K562 (cell line): ENCODE measurements around the gene CCDC33. TPM values are rescaled to one million over a fixed set of nuclear protein-coding genes. Genes with fewer than 3 reads are reported as not detected.

Experiments used
- ATAC-seq: fragments of 200-7000 bp; cut with Tn5 transposase; 3 replicates; pipeline ENCODE4 v1.9.1; 2020; ENCODE audit warnings: moderate library complexity
- BruUV-seq: library from RNA; stranded (reverse); fragments of 400-500 nt; replicated peaks from 2 replicates; lab custom pipeline; 2021; lab: Mats Ljungman, UMichigan
- CTCF ChIA-PET: fragments of 300-600 bp; formaldehyde crosslinking; extraction: SDS; loops from one replicate; lab custom pipeline; 2021; ENCODE audit warnings: low intra/inter-chr PET ratio; lab: Yijun Ruan, JAX
- POLR2A ChIA-PET: fragments of 300-600, 350-650 bp; sonication (Branson Sonifier 250); formaldehyde crosslinking; extraction: SDS; loops from one replicate; lab custom pipeline; 2021; ENCODE audit warnings: antibody characterized with exemption, inconsistent platforms; lab: Yijun Ruan, JAX
- DNase-seq, 4 experiments: peaks; one replicate each; pipeline versions ENCODE4 v3.0.0 to v3.0.0-alpha.2; 2011 to 2018; ENCODE audit warnings: low spot score in 3 of 4, mixed read lengths in 3 of 4; ENCODE audit errors: extremely low read depth in 1 of 4
- FAIRE-seq: peaks from 2 replicates; lab custom pipeline; 2011; peaks lifted over from hg19 to GRCh38; lab: Jason Lieb, UNC
- H2AFZ ChIP-seq: 2 replicates; pipeline ENCODE4 v1.6.0; 2011; ENCODE audit warnings: low read depth, low read length, control low read depth, inconsistent platforms
- H3K27ac ChIP-seq: fragments of 200-600 bp; 3 replicates; pipeline ENCODE4 v1.8.0; 2011; ENCODE audit warnings: low read depth, mild to moderate bottlenecking, control low read depth, inconsistent platforms, low read length, moderate library complexity, mixed read lengths; ENCODE audit errors: extremely low read depth
- H3K27me3 ChIP-seq, 2 experiments: fragments of 300-600 bp in 1 of 2; 2 replicates in 1 of 2; 3 replicates in 1 of 2; pipeline versions ENCODE4 v1.6.0 to v1.8.0; 2011; ENCODE audit warnings: inconsistent platforms in 2 of 2, low read length in 2 of 2, mild to moderate bottlenecking in 1 of 2, mixed read lengths in 1 of 2, moderate library complexity in 1 of 2; ENCODE audit not compliant: control insufficient read depth in 2 of 2, insufficient read depth in 2 of 2
- H3K36me3 ChIP-seq: fragments of 300-600 bp; 3 replicates; pipeline ENCODE4 v1.8.0; 2011; ENCODE audit warnings: mild to moderate bottlenecking, low read length, inconsistent platforms; ENCODE audit not compliant: control insufficient read depth, insufficient read depth
- H3K4me1 ChIP-seq, 2 experiments: fragments of 200-600 bp in 1 of 2; replicated peaks in 1 of 2; 2 replicates in 1 of 2; 3 replicates in 1 of 2; pipeline versions ENCODE4 v1.5.1 to v1.8.0; 2011; ENCODE audit warnings: inconsistent platforms in 2 of 2, low read length in 2 of 2, mild to moderate bottlenecking in 1 of 2, mixed read lengths in 1 of 2, moderate library complexity in 1 of 2; ENCODE audit not compliant: control insufficient read depth in 2 of 2, insufficient read depth in 2 of 2
- H3K4me2 ChIP-seq: 2 replicates; pipeline ENCODE4 v1.6.1; 2011; ENCODE audit warnings: low read length, control low read depth, inconsistent platforms, mixed read lengths; ENCODE audit not compliant: insufficient read depth
- H3K4me3 ChIP-seq: fragments of 200-600 bp; sonication (generic), shearing (Covaris generic); 2 replicates; pipeline ENCODE4 v1.5.1; 2016; ENCODE audit warnings: control low read depth, inconsistent platforms
- H3K79me2 ChIP-seq: fragments of 200-600 bp; 3 replicates; pipeline ENCODE4 v1.8.0; 2011; ENCODE audit warnings: low read length, inconsistent platforms; ENCODE audit not compliant: control insufficient read depth, insufficient read depth
- H3K9ac ChIP-seq, 2 experiments: 2 replicates each; pipeline versions ENCODE4 v1.6.0 to v1.6.1; 2011; ENCODE audit warnings: low read depth in 2 of 2, low read length in 2 of 2, control low read depth in 1 of 2, inconsistent platforms in 1 of 2, mild to moderate bottlenecking in 1 of 2, mixed read lengths in 1 of 2; ENCODE audit not compliant: insufficient read depth in 1 of 2
- H3K9me1 ChIP-seq: one replicate; pipeline ENCODE4 v1.6.0; 2011; ENCODE audit warnings: inconsistent platforms, mild to moderate bottlenecking, low read length, moderate library complexity; ENCODE audit not compliant: control insufficient read depth, insufficient read depth
- H3K9me3 ChIP-seq: replicated peaks from 2 replicates; pipeline ENCODE4 v1.5.1; 2011; ENCODE audit warnings: low read depth, low read length, inconsistent platforms; ENCODE audit not compliant: control insufficient read depth, insufficient read depth
- H4K20me1 ChIP-seq: replicated peaks from 2 replicates; pipeline ENCODE4 v1.6.1; 2011; ENCODE audit warnings: low read length, inconsistent platforms, mixed read lengths; ENCODE audit not compliant: control insufficient read depth, insufficient read depth
- CEBPB ChIP-seq: fragments of 450-650 bp; IDR thresholded peaks from 2 replicates; pipeline ENCODE4 v1.6.1; 2016; ENCODE audit warnings: missing genetic modification characterization, missing compliant biosample characterization
- CREBBP ChIP-seq: IDR thresholded peaks from one replicate; pipeline ENCODE4 v1.6.1; 2012; ENCODE audit warnings: low read depth, mild to moderate bottlenecking, control low read depth, inconsistent platforms, low read length
- EHMT2 ChIP-seq: fragments of 450-650 bp; IDR thresholded peaks from 2 replicates; pipeline ENCODE4 v1.6.1; 2018; ENCODE audit warnings: antibody characterized with exemption
- ETV1 ChIP-seq: fragments of 450-650 bp; conservative IDR thresholded peaks from 2 replicates; pipeline ENCODE4 v1.6.1; 2016; ENCODE audit warnings: missing genetic modification characterization, control low read depth, low read depth, missing compliant biosample characterization
- KLF6 ChIP-seq: fragments of 250-450 bp; sonication (Bioruptor Pico); IDR thresholded peaks from 2 replicates; pipeline ENCODE4 v1.4.0; 2020; ENCODE audit warnings: mild to moderate bottlenecking, moderate library complexity, borderline replicate concordance
- RAD21 ChIP-seq, 2 experiments: fragments of 250-450 bp in 1 of 2; fragments of 450-650 bp in 1 of 2; sonication (Bioruptor Pico) in 1 of 2; formaldehyde crosslinking in 1 of 2; IDR thresholded peaks in 1 of 2; conservative IDR thresholded peaks in 1 of 2; 2 replicates each; pipeline versions ENCODE4 v1.4.0 to v1.8.0; 2020 to 2022; ENCODE audit warnings: mild to moderate bottlenecking in 2 of 2, moderate library complexity in 1 of 2
- RBM34 ChIP-seq: fragments of 200-400 bp; formaldehyde crosslinking; IDR thresholded peaks from 2 replicates; pipeline ENCODE4 v1.6.1; 2018; ENCODE audit warnings: low read length, borderline replicate concordance; ENCODE audit not compliant: insufficient read depth
- RFX5 ChIP-seq: IDR thresholded peaks from 2 replicates; pipeline ENCODE4 v1.6.1; 2011; ENCODE audit warnings: low read depth, mild to moderate bottlenecking, improper control_type of control experiment, low read length
- SNRNP70 ChIP-seq: fragments of 200-400 bp; formaldehyde crosslinking; optimal IDR thresholded peaks from 2 replicates; pipeline ENCODE3; 2017; ENCODE audit warnings: low read depth, low read length
- WGBS: fragments of 100-300 bp; shearing (Covaris generic); methylation state at CpG from one replicate; pipeline ENCODE4 v1.1.6; 2016; ENCODE audit warnings: low coverage, mixed read lengths; ENCODE audit not compliant: insufficient coverage; ENCODE audit errors: missing lambda C conversion rate; 5-methylcytosine and 5-hydroxymethylcytosine counted together
- in situ Hi-C: fragments of 300-500 bp; cut with MboI; formaldehyde crosslinking; loops from 4 replicates; pipeline ENCODE4 v1.15.0; 2018; ENCODE audit warnings: inconsistent platforms, mixed read lengths
- intact Hi-C: fragments of 100-400 bp; cut with micrococcal nuclease; formaldehyde crosslinking; loops from 2 replicates; pipeline ENCODE4 v1.14.2; 2022
- polyA plus RNA-seq, 8 experiments: library from polyadenylated mRNA; depleted of rRNA in 4 of 8; stranded (reverse) in 5 of 8; unstranded in 3 of 8; fragments of >200 nt; fragmentation: Nextera tagmentation in 2 of 8; fragmentation: Illumina TruSeq in 1 of 8; extraction: Ambion mirVana in 2 of 8; extraction: Trizol in 1 of 8; gene quantifications; 2 replicates each; pipeline versions ENCODE4 v1.2.1 to v1.2.3, GENCODE V29; 2011 to 2014; ENCODE audit warnings: inconsistent platforms in 1 of 8, missing spikeins in 1 of 8
- total RNA-seq, 7 experiments: library from RNA; depleted of rRNA in 6 of 7; stranded (reverse); fragments of >200 nt in 6 of 7; fragmentation: Illumina TruSeq in 2 of 7; extraction: Trizol in 2 of 7; gene quantifications; 2 replicates each; pipeline versions ENCODE4 v1.2.1 to v1.2.3, GENCODE V29; 2011 to 2021; ENCODE audit warnings: low replicate concordance in 1 of 7
- TF ChIP-seq, protein P1 (sequence below): sonication (generic); formaldehyde crosslinking; IDR thresholded peaks from 2 replicates; pipeline ENCODE4 v1.8.0; 2022; ENCODE audit warnings: mild to moderate bottlenecking, missing genetic modification reagents, borderline replicate concordance
- TF ChIP-seq, protein P2 (sequence below): sonication (generic); formaldehyde crosslinking; IDR thresholded peaks from 2 replicates; pipeline ENCODE4 v1.8.0; 2022; ENCODE audit warnings: missing genetic modification reagents, mild to moderate bottlenecking, borderline replicate concordance

Gene CCDC33
- total and polyA plus RNA-seq, 9 of the 15 experiments (the other 6 are each of a cell fraction or from before 2014, with no cell fraction given), result 0.08 to 1.1 (median 0.15) TPM; not detected in 4

DNA sequence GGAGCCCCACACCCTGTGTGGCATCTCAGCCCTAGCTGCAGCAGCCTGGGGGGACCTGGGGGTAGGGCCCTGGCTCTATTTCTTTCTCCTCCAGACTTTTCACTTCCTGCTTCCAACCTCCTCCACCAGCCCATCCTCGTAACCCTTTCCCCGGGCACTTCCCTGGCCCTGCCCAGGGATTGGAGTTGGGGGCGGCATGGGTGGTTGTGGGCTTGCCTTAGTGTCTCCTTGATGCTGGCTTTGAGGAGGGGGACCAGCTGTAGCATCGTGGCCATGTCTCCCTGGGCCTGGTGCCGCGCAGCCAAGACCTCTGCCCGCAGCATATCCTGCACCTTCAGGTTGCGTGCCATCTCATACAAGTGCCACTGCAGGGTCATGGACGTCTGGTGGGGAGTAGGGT is 103.2 kb downstream of the CCDC33 start:
- H4K20me1 ChIP-seq, result peaks cover 9% of the 10 kb centered on the region
- 7% methylated on average over 5 of the region's 9 CpGs for WGBS
- no TSS peak for BruUV-seq
- peaks cover 2% of the 10 kb centered on the region for H3K9me1 ChIP-seq
- POLR2A ChIA-PET, result no interaction called here
- intact Hi-C loops (no loop called here), in situ Hi-C loops (loop anchor here (25.0 kb wide), 1 partner anchor 948 kb away; the partner anchor contains the start of gene GOLGA6D)
- TF ChIP-seq RAD21 (CRISPR knock-in tag; conservative IDR thresholded peaks at IDR 0.05 in 1 of 2, IDR thresholded peaks at IDR 0.05 in 1 of 2), result no peak
- no peak overlapping the region for H3K9ac ChIP-seq
- FAIRE-seq (no peak), ATAC-seq (no peak), DNase-seq (no peak)
- no peaks in the 10 kb centered on the region for H3K36me3 ChIP-seq
- no peak overlapping the region for H3K4me3 ChIP-seq
- H3K4me2 ChIP-seq, result no peak overlapping the region
- no peaks in the 10 kb centered on the region for H3K79me2 ChIP-seq
- peaks cover 0 to 5% of the 10 kb centered on the region in 2 experiments; a peak in 2 of 5 replicates for H3K4me1 ChIP-seq
- peaks cover 17 to 83% of the 10 kb centered on the region in 2 experiments for H3K27me3 ChIP-seq
- CTCF ChIA-PET, result no interaction called here
- H3K9me3 ChIP-seq, result no peaks in the 10 kb centered on the region
- H2AFZ ChIP-seq, result no peak overlapping the region
- H3K27ac ChIP-seq, result no peak overlapping the region

DNA sequence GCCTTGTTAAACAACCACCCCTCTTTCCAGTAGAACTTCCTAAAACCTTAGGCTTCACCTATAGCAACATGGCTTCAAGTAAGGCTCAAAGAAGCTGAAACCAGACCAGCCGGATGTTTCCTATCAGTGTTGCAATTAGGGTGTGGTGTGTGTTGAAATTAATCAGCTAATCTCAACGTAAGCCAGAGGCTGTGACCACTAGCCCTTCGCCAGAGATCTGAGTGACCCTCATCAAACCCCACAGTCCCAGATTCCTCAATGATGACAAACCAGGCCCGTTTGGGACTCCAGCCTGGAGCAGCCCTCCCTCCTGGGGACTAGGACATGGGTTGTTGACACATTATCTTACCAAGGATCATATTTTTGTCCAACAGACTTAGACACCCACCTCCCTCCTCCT is 104.0 kb downstream of the CCDC33 start:
- peaks cover 2% of the 10 kb centered on the region for H3K9me1 ChIP-seq
- no peak overlapping the region for H3K4me3 ChIP-seq
- FAIRE-seq, result peak; percentile 15
- intact Hi-C loops (no loop called here), in situ Hi-C loops (loop anchor here (25.0 kb wide), 1 partner anchor 947 kb away; the partner anchor contains the start of gene GOLGA6D)
- H3K4me1 ChIP-seq, result peaks cover 0 to 5% of the 10 kb centered on the region in 2 experiments; a peak in 2 of 5 replicates
- no peak for DNase-seq
- no peaks in the 10 kb centered on the region for H3K79me2 ChIP-seq
- H3K4me2 ChIP-seq, result no peak overlapping the region
- ChIA-PET POLR2A (interaction anchor here (0.5 to 1.4 kb wide), 2 partner anchors 10 to 72 kb away, joined by 4 read pairs; no protein-coding TSS in a partner anchor), CTCF (no interaction called here)
- 2% methylated on average over 4 of the region's 4 CpGs for WGBS
- peaks cover 9% of the 10 kb centered on the region for H4K20me1 ChIP-seq
- ATAC-seq, result no peak
- H3K27ac ChIP-seq, result no peak overlapping the region
- no peaks in the 10 kb centered on the region for H3K36me3 ChIP-seq
- no TSS peak for BruUV-seq
- H2AFZ ChIP-seq, result no peak overlapping the region
- H3K9ac ChIP-seq, result no peak overlapping the region
- H3K9me3 ChIP-seq, result no peaks in the 10 kb centered on the region
- H3K27me3 ChIP-seq, result peaks cover 20 to 83% of the 10 kb centered on the region in 2 experiments
- TF ChIP-seq CREBBP, result no peak
- TF ChIP-seq, protein P1, sequence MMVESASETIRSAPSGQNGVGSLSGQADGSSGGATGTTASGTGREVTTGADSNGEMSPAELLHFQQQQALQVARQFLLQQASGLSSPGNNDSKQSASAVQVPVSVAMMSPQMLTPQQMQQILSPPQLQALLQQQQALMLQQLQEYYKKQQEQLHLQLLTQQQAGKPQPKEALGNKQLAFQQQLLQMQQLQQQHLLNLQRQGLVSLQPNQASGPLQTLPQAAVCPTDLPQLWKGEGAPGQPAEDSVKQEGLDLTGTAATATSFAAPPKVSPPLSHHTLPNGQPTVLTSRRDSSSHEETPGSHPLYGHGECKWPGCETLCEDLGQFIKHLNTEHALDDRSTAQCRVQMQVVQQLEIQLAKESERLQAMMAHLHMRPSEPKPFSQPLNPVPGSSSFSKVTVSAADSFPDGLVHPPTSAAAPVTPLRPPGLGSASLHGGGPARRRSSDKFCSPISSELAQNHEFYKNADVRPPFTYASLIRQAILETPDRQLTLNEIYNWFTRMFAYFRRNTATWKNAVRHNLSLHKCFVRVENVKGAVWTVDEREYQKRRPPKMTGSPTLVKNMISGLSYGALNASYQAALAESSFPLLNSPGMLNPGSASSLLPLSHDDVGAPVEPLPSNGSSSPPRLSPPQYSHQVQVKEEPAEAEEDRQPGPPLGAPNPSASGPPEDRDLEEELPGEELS (CRISPR knock-in tag), result no peak
- TF ChIP-seq, protein P2, sequence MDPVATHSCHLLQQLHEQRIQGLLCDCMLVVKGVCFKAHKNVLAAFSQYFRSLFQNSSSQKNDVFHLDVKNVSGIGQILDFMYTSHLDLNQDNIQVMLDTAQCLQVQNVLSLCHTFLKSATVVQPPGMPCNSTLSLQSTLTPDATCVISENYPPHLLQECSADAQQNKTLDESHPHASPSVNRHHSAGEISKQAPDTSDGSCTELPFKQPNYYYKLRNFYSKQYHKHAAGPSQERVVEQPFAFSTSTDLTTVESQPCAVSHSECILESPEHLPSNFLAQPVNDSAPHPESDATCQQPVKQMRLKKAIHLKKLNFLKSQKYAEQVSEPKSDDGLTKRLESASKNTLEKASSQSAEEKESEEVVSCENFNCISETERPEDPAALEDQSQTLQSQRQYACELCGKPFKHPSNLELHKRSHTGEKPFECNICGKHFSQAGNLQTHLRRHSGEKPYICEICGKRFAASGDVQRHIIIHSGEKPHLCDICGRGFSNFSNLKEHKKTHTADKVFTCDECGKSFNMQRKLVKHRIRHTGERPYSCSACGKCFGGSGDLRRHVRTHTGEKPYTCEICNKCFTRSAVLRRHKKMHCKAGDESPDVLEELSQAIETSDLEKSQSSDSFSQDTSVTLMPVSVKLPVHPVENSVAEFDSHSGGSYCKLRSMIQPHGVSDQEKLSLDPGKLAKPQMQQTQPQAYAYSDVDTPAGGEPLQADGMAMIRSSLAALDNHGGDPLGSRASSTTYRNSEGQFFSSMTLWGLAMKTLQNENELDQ (CRISPR knock-in tag), result no peak
- 0 out of 2 replicates have a peak, but pooled peaks have one; percentile 35 for TF ChIP-seq KLF6 (CRISPR knock-in tag)
- TF ChIP-seq RBM34, result no peak
- TF ChIP-seq ETV1, result peak; percentile 82
- no peak for TF ChIP-seq EHMT2
- no peak for TF ChIP-seq SNRNP70
- no peak for TF ChIP-seq RFX5
- TF ChIP-seq CEBPB (tag), result peak; percentile 85
